Activated CD4-positive, alpha-beta T cell treated with anti-CD3 and anti-CD28 coated beads, Interleukin-2, amount 10 ng/mL, durations not matched to agents 7 days and 5 days (primary cell): Measurements from ENCODE around the gene NOX1. TPM values are rescaled to one million over a fixed set of nuclear protein-coding genes. Genes with fewer than 3 reads are reported as not detected.

Experiments
- CTCF ChIA-PET: fragments of 350-600 bp; sonication (Branson Sonifier 250); formaldehyde crosslinking; loops from one replicate; lab custom pipeline; 2021; ENCODE audit warnings: antibody characterized with exemption; lab: Charles Lee
- POLR2A ChIA-PET: fragments of 350-600 bp; sonication (Branson Sonifier 250); formaldehyde crosslinking; loops from one replicate; lab custom pipeline; 2021; ENCODE audit warnings: antibody characterized with exemption; lab: Charles Lee
- DNase-seq: peaks from one replicate; pipeline ENCODE4 v3.0.0-alpha.2; 2020
- H3K27ac Mint-ChIP-seq: one replicate; pipeline ENCODE4 v1.8.0; 2021; ENCODE audit warnings: mild to moderate bottlenecking, moderate library complexity, mixed read lengths
- H3K27me3 Mint-ChIP-seq: one replicate; pipeline ENCODE4 v1.8.0; 2021; ENCODE audit warnings: mixed read lengths
- H3K36me3 Mint-ChIP-seq: one replicate; pipeline ENCODE4 v1.8.0; 2021; ENCODE audit warnings: low read depth, mixed read lengths
- H3K4me1 Mint-ChIP-seq: one replicate; pipeline ENCODE4 v1.8.0; 2021; ENCODE audit warnings: mixed read lengths
- H3K4me3 Mint-ChIP-seq: one replicate; pipeline ENCODE4 v1.8.0; 2021; ENCODE audit warnings: mild to moderate bottlenecking, moderate library complexity, mixed read lengths
- H3K9me3 Mint-ChIP-seq: one replicate; pipeline ENCODE4 v1.8.0; 2021; ENCODE audit warnings: mixed read lengths
- total RNA-seq, 2 experiments: library from RNA; stranded (reverse); gene quantifications; one replicate each; pipeline ENCODE4 v1.2.3, GENCODE V29; 2021

Gene NOX1
- total RNA-seq, 2 experiments from 2014 or later, result not detected

GRCh38 chrX:100864657-100865391, 9.3 kb downstream of the NOX1 start:
- ChIA-PET CTCF (no interaction called here), POLR2A (no interaction called here)
- Mint-ChIP-seq H3K27ac (no peak overlapping the region), H3K4me3 (no peak overlapping the region), H3K9me3 (no peaks in the 10 kb centered on the region), H3K4me1 (no peaks in the 10 kb centered on the region), H3K36me3 (no peaks in the 10 kb centered on the region), H3K27me3 (no peaks in the 10 kb centered on the region)
- DNase-seq, result no peak

- H3K4me1 Mint-ChIP-seq, result no peaks in the 10 kb centered on the region
- peaks cover 4% of the 10 kb centered on the region for H3K27me3 Mint-ChIP-seq
- no peaks in the 10 kb centered on the region for H3K36me3 Mint-ChIP-seq
- DNase-seq, result no peak
- POLR2A ChIA-PET, result no interaction called here
- no peak overlapping the region for H3K4me3 Mint-ChIP-seq
- CTCF ChIA-PET, result no interaction called here
- no peaks in the 10 kb centered on the region for H3K9me3 Mint-ChIP-seq
- no peak overlapping the region for H3K27ac Mint-ChIP-seq
These were observed 10.8 kb downstream of the NOX1 start for GRCh38 chrX:100863326-100863864.

GRCh38 chrX:100852810-100853209, 21.3 kb downstream of the NOX1 start:
- Mint-ChIP-seq H3K9me3 (no peaks in the 10 kb centered on the region), H3K4me1 (no peaks in the 10 kb centered on the region), H3K36me3 (no peaks in the 10 kb centered on the region), H3K27me3 (no peaks in the 10 kb centered on the region), H3K4me3 (no peak overlapping the region), H3K27ac (no peak overlapping the region)
- POLR2A ChIA-PET, result no interaction called here
- no peak for DNase-seq
- CTCF ChIA-PET, result no interaction called here

- no peak overlapping the region for H3K4me3 Mint-ChIP-seq
- H3K4me1 Mint-ChIP-seq, result no peaks in the 10 kb centered on the region
- H3K27me3 Mint-ChIP-seq, result no peaks in the 10 kb centered on the region
- no peak overlapping the region for H3K27ac Mint-ChIP-seq
- POLR2A ChIA-PET, result no interaction called here
- H3K9me3 Mint-ChIP-seq, result no peaks in the 10 kb centered on the region
- DNase-seq, result no peak
- no peaks in the 10 kb centered on the region for H3K36me3 Mint-ChIP-seq
- CTCF ChIA-PET, result no interaction called here
These were observed 23.8 kb downstream of the NOX1 start for GRCh38 chrX:100850317-100850716.

GRCh38 chrX:100831219-100831946, 42.8 kb downstream of the NOX1 start:
- Mint-ChIP-seq H3K4me1 (peaks cover 24% of the 10 kb centered on the region), H3K36me3 (peaks cover 52% of the 10 kb centered on the region), H3K27me3 (no peaks in the 10 kb centered on the region), H3K9me3 (no peaks in the 10 kb centered on the region), H3K4me3 (no peak overlapping the region), H3K27ac (peak overlapping the region; percentile 82)
- CTCF ChIA-PET, result no interaction called here
- POLR2A ChIA-PET, result no interaction called here
- DNase-seq, result no peak

- Mint-ChIP-seq H3K4me1 (peaks cover 24% of the 10 kb centered on the region), H3K36me3 (peaks cover 53% of the 10 kb centered on the region), H3K27me3 (no peaks in the 10 kb centered on the region), H3K9me3 (no peaks in the 10 kb centered on the region), H3K4me3 (peak overlapping the region; percentile 34), H3K27ac (peak overlapping the region; percentile 82)
- ChIA-PET POLR2A (no interaction called here), CTCF (no interaction called here)
- DNase-seq, result no peak
These were observed 43.6 kb downstream of the NOX1 start for GRCh38 chrX:100830547-100830946.

- Mint-ChIP-seq H3K4me3 (peak overlapping the region; percentile 40), H3K36me3 (peaks cover 53% of the 10 kb centered on the region), H3K9me3 (no peaks in the 10 kb centered on the region), H3K27ac (peak overlapping the region; percentile 82), H3K27me3 (no peaks in the 10 kb centered on the region), H3K4me1 (peaks cover 24% of the 10 kb centered on the region)
- no peak for DNase-seq
- ChIA-PET POLR2A (no interaction called here), CTCF (interaction anchor here (0.8 kb wide), 1 partner anchor 65 kb away, joined by 3 read pairs; no protein-coding TSS in a partner anchor)
These were observed 44.0 kb downstream of the NOX1 start for GRCh38 chrX:100830143-100830542.

GRCh38 chrX:100829730-100830129, 44.4 kb downstream of the NOX1 start:
- Mint-ChIP-seq H3K27me3 (no peaks in the 10 kb centered on the region), H3K4me3 (peak overlapping the region; percentile 40), H3K27ac (peak overlapping the region; percentile 82), H3K36me3 (peaks cover 53% of the 10 kb centered on the region), H3K4me1 (peaks cover 24% of the 10 kb centered on the region), H3K9me3 (no peaks in the 10 kb centered on the region)
- POLR2A ChIA-PET, result no interaction called here
- CTCF ChIA-PET, result interaction anchor here (0.8 to 1.1 kb wide), 2 partner anchors 66 to 79 kb away, joined by 3 read pairs; no protein-coding TSS in a partner anchor
- DNase-seq, result peak; percentile 6

- CTCF ChIA-PET, result interaction anchor here (1.0 to 1.3 kb wide), 2 partner anchors 9 to 52 kb away, joined by 3 to 4 read pairs; no protein-coding TSS in a partner anchor
- peaks cover 20% of the 10 kb centered on the region for H3K36me3 Mint-ChIP-seq
- H3K4me3 Mint-ChIP-seq, result peak within 1 kb of the TSS; percentile 97
- peak within 1 kb of the TSS; percentile 96 for H3K27ac Mint-ChIP-seq
- peaks cover 7% of the 10 kb centered on the region for H3K27me3 Mint-ChIP-seq
- no peaks in the 10 kb centered on the region for H3K9me3 Mint-ChIP-seq
- POLR2A ChIA-PET, result no interaction called here
- peak; percentile 83 for DNase-seq
- H3K4me1 Mint-ChIP-seq, result peaks cover 9% of the 10 kb centered on the region
These were observed 54.1 kb downstream of the NOX1 start, which contains the start of gene CSTF2 for GRCh38 chrX:100819837-100820666. TSS of gene CSTF2 (plus strand) at chrX:100820391. CDS start at chrX:100820417, 26 bp downstream.

GRCh38 chrX:100819534-100819836, 54.7 kb downstream of the NOX1 start:
- peak overlapping the region; percentile 96 for H3K27ac Mint-ChIP-seq
- H3K4me1 Mint-ChIP-seq, result peaks cover 9% of the 10 kb centered on the region
- H3K4me3 Mint-ChIP-seq, result peak overlapping the region; percentile 97
- ChIA-PET POLR2A (no interaction called here), CTCF (no interaction called here)
- peaks cover 12% of the 10 kb centered on the region for H3K27me3 Mint-ChIP-seq
- H3K36me3 Mint-ChIP-seq, result peaks cover 20% of the 10 kb centered on the region
- no peak for DNase-seq
- H3K9me3 Mint-ChIP-seq, result no peaks in the 10 kb centered on the region

GRCh38 chrX:100817340-100817739, 56.8 kb downstream of the NOX1 start:
- H3K9me3 Mint-ChIP-seq, result no peaks in the 10 kb centered on the region
- no peak for DNase-seq
- H3K27ac Mint-ChIP-seq, result no peak overlapping the region
- ChIA-PET CTCF (no interaction called here), POLR2A (no interaction called here)
- H3K4me3 Mint-ChIP-seq, result no peak overlapping the region
- peaks cover 16% of the 10 kb centered on the region for H3K27me3 Mint-ChIP-seq
- H3K36me3 Mint-ChIP-seq, result peaks cover 6% of the 10 kb centered on the region
- H3K4me1 Mint-ChIP-seq, result peaks cover 9% of the 10 kb centered on the region

- no peak for DNase-seq
- H3K4me1 Mint-ChIP-seq, result no peaks in the 10 kb centered on the region
- ChIA-PET POLR2A (no interaction called here), CTCF (no interaction called here)
- H3K27ac Mint-ChIP-seq, result no peak overlapping the region
- no peaks in the 10 kb centered on the region for H3K36me3 Mint-ChIP-seq
- no peaks in the 10 kb centered on the region for H3K9me3 Mint-ChIP-seq
- peaks cover 33% of the 10 kb centered on the region for H3K27me3 Mint-ChIP-seq
- H3K4me3 Mint-ChIP-seq, result no peak overlapping the region
These were observed 61.7 kb downstream of the NOX1 start for GRCh38 chrX:100812216-100813158.
